GM19372 (cell line): ENCODE measurements around the gene GRIK3.

Experiments
- ATAC-seq: cut with Tn5 transposase; IDR thresholded peaks from one replicate; pipeline ENCODE4 v1.9.1; 2021; ENCODE audit warnings: mild to moderate bottlenecking, low read depth, moderate library complexity; ENCODE audit not compliant: unreplicated experiment

The GRIK3 gene

GRCh38 chr1:37017720-37018119, 16.6 kb downstream of the GRIK3 start:
- ATAC-seq = no peak

DNA sequence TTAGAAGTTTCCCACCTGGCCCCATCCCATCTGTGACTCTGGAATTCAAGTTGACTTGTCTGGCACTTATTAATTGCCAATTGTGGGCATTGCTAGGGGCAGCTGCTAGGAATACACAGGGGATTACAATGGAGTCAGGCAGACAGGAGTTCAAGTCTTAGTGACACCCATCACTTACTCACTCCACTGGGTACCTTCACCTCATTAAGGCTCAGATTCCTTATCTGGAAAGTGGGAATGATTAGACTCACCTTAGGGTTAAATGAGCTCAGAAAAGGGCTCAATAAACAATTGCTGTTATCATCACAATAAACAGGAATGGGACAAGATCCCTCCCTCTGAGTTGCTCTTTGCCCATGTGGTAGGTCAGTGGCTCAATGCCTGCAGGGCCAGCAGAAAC, 18.2 kb downstream of the GRIK3 start:
- ATAC-seq = no peak

DNA sequence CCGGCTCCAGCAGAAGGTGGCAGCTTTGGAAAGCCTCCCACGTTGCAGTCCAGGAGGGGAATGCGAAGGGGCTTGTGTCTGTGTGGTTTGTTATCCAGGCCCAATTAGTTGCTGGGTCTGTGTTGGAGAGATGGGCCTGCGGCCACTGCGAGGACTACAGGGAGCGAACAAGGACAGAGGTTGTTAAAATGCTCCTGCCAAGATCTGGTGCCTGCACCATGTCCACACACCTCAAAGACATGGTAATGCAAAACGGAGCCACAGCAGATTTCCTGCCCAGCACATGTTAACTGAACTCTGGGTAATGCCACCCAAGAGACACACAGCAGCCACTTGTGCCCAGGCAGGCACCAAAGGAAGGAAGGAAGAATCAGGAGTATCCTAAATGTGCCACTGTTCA, 18.6 kb downstream of the GRIK3 start:
- no peak for ATAC-seq

DNA sequence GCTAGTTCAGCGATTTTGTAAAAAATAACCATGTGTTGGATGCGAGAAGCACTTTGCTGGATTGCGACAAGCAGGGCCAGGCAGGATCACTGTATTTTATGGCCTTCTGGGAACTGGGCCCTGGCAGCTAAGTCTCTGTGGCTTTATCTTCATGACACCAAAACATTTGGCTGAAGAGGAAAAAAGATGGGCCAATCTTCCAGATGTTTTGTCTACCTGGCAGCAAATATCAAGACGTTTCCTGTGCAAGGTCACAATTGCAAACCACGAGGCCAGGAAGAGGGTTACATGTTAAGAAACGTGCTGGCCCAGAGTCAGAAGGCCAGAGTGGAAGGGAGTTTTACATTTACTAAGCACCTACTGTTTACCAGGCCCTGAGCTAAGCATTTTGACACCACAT, 22.1 kb downstream of the GRIK3 start:
- no peak for ATAC-seq

- ATAC-seq = no peak
Observed at GRCh38 chr1:37010011-37010410, 24.3 kb downstream of the GRIK3 start.

GRCh38 chr1:37009521-37009920, 24.8 kb downstream of the GRIK3 start:
- no peak for ATAC-seq

DNA sequence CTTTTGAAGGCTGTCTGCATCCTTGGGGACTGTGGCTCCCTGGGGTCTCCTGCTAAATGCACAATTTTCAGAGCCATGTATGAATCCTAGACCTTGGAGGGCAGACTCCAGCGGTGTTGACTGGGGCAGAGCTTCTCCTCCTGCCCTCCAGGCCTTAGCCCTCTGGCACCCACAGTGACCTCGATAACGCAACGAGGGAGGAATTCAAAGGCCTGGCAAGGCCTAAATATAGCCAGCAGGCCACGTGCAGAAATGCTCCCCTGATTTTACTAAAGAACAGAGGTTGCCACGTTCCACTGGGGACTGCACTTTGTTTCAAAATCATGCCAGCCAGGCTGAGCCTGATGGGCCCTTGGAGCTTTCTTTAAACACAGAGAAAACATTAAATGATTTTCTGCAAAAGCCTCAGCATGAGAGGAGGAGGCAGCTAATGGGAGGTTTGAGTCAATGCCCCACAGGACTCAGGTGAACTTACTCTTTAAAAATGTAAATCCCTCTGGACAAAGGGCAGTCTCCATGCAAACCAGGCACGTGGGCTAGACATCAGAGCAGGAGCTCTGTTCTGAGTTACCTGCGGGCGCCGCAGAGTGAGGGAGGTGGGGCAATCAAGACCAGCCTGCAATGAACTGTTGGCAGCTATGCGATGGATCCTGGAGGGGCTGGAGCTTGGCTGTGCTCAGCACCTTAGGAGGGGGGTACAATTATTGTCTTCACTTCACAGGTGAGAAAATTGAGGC, 28.0 kb downstream of the GRIK3 start:
- no peak for ATAC-seq

DNA sequence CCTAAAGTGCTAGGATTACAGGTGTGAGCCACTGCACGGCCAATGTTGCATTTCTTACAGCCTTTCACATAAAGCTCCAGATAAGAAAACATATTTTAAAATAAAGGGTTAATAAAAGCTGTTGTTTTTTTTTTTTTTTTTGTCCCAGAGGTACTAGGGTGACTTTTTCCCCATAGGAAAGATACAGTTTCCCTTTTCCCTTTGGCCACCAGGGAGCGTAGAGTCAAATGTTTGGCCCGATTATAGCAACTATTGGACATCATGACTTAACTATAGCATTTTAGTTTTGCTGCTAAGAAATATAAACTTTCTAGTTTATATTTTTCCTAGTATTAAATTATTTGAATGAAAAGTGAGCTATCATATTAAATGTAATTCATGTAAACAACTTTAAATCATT, 31.4 kb downstream of the GRIK3 start:
- ATAC-seq = no peak

GRCh38 chr1:37001703-37002102, 32.6 kb downstream of the GRIK3 start:
- ATAC-seq = no peak

DNA sequence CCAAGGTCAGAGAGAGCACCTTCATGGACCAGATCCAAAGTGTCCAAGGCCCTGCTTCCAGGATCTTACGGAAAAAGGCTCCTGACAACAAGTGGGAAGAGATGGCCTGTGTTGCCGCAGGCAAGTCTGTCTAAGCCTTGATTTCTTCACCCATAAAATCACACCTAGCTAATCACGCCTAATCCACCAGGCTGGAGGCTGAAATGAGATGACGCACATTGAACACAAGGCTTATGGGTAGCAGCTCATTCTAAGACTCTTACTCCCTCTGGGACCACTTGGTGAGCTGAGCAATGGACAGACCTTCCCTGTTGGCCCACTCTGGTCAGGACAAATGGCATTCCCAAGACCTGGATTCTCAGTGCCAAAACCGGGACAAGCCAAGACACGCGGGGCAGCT, 38.2 kb downstream of the GRIK3 start:
- ATAC-seq = no peak

- ATAC-seq = no peak
Observed at GRCh38 chr1:36994868-36995267, 39.4 kb downstream of the GRIK3 start.

DNA sequence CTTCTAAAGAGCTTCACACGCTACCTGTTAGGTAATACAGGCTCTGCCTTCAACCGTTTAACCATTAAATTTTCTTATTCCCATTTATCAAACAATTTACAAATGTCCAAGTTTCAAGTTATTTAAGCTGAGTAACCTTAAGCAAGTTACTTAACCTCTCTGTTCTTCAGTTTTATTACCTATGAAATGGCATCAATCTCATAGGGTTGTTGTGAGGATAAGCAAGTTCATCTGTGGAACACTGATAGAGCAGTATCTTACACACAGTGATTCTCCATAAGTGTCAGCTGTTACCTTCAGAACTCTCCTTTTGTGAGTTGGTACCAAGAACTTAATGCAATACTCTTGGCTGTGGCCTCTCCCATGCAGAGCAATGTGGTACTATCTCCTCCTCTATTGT, 40.0 kb downstream of the GRIK3 start:
- ATAC-seq = no peak

- no peak for ATAC-seq
Observed at GRCh38 chr1:36992139-36992943, 42.0 kb downstream of the GRIK3 start.

DNA sequence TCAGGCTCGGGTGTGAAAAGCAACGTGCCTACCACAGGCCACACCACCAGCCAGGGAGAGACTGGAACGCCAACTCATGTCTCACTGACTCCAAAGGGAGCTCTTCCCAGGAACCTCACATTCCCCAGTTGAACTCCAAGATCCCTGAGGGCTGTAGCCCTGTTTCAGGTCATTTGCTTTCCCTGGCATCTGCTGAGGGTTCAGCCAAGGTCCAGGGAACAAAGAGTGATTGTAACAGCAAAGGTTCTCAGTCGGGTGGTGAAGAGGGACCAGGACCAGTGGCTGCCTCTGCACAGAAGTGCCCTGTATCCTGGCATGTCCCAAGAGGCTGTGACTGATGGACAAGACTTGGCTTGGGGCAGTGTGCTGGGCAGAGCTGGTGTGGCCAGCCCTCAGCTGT, 42.8 kb downstream of the GRIK3 start:
- ATAC-seq = no peak

- ATAC-seq = no peak
Observed at GRCh38 chr1:36990928-36991327, 43.4 kb downstream of the GRIK3 start.

GRCh38 chr1:36989241-36989640, 45.1 kb downstream of the GRIK3 start:
- no peak for ATAC-seq

- no peak for ATAC-seq
Observed at GRCh38 chr1:36988741-36989193, 45.5 kb downstream of the GRIK3 start.

DNA sequence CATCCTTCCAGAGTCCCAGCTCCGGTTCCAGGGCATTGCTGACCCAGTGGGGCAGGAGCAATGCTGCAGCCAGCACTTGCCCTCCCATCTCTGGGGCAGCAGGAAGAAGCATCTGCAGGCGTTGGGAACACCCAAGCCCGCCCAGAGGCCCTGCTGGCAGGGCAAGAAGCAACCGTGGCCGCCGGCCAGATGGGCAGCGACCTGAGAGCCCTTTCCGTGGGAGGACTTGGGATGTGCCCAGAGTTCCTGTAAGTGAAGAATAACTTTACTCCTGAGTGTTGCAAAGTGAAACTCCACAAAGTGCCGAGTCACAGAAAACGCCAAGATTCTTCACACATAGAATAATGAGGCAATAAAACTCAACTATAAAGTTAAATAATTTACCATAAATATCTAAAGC, 46.0 kb downstream of the GRIK3 start:
- no peak for ATAC-seq

GRCh38 chr1:36987276-36987675, 47.0 kb downstream of the GRIK3 start:
- ATAC-seq = no peak

DNA sequence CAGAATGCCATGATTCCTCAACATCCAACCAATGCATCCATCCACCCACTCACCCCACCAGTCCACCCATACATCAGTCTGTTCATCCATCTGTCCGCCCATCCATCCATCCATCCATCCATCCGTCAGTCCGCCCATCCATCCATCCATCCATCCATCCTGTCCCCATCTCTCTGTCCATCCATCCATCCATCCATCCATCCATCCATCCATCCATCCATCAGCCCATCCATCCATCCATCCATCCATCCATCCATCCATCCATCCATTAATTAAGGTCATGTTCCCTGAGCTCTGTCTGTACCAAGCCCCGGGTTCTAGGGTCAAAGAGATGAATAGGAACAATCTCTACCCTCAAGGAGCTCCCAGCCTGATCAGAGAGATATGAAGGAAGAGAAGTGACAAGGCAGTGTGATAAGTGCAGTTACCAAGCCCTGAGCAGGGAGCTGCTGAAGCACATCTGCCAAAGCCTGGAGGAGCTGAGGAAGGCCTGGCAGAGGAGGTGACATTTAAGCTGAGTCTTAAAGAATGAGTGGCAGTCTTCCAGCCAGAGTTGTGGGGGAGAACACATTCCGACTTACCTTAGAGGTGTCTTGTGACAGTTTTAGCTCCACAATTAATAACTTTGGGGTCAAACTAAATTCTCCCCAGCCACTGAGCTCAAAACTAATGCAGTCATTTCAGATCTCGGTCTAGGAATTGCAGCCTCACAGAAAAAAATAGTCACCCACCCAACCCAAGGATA, 47.9 kb downstream of the GRIK3 start:
- no peak for ATAC-seq

- ATAC-seq = no peak
Observed at GRCh38 chr1:36984675-36985074, 49.6 kb downstream of the GRIK3 start.
